Heart left ventricle (tissue), 16 donors: ENCODE measurements around the gene GLG1. TPM values are rescaled to one million over a fixed set of nuclear protein-coding genes. Genes with fewer than 3 reads are reported as not detected.
A peak's percentile ranks its signal among the peaks of the same experiment; 100 is the strongest.

ENCODE experiments used
- ATAC-seq, 4 donors: fragments of 200-7000 bp; cut with Tn5 transposase; one replicate each; pipeline ENCODE4 v1.9.1; 2020 to 2022; ENCODE audit warnings: moderate library complexity in 4 of 4, mild to moderate bottlenecking in 3 of 4, moderate number of reproducible peaks in 1 of 4
- DNase-seq, 5 donors: peaks; one replicate each; pipeline ENCODE4 v3.0.0-alpha.2; 2020
- H3K27ac ChIP-seq, 12 donors: fragments of 200-600 bp; sonication (generic) in 4 of 12; one replicate each; pipeline versions ENCODE4 v1.5.0 to v1.8.0; 2016 to 2022; ENCODE audit warnings: mild to moderate bottlenecking in 2 of 12
- H3K27me3 ChIP-seq, 9 donors: fragments of 200-600 bp; sonication (generic) in 2 of 9; one replicate each; pipeline versions ENCODE4 v1.5.1 to v1.8.0; 2016 to 2022; ENCODE audit warnings: mild to moderate bottlenecking in 3 of 9
- H3K36me3 ChIP-seq, 9 donors: fragments of 200-600 bp; sonication (generic) in 2 of 9; one replicate each; pipeline versions ENCODE4 v1.5.0 to v1.8.0; 2018 to 2022; ENCODE audit warnings: mild to moderate bottlenecking in 2 of 9
- H3K4me1 ChIP-seq, 12 donors: fragments of 200-600 bp; sonication (generic) in 4 of 12; one replicate each; pipeline versions ENCODE4 v1.5.0 to v1.8.0; 2016 to 2022; ENCODE audit warnings: mild to moderate bottlenecking in 3 of 12
- H3K4me3 ChIP-seq, 12 donors: fragments of 200-600 bp; sonication (generic) in 4 of 12; one replicate each; pipeline versions ENCODE4 v1.5.0 to v1.8.0; 2017 to 2022; ENCODE audit warnings: mild to moderate bottlenecking in 9 of 12, moderate library complexity in 4 of 12
- H3K9me3 ChIP-seq, 12 donors: fragments of 200-600 bp; sonication (generic) in 4 of 12; one replicate each; pipeline versions ENCODE4 v1.5.0 to v1.8.0; 2016 to 2022; ENCODE audit warnings: mild to moderate bottlenecking in 1 of 12
- POLR2A ChIP-seq, 2 donors: fragments of 450-650 bp; IDR thresholded peaks; one replicate each; pipeline ENCODE4 v1.6.1; 2017; ENCODE audit warnings: antibody characterized with exemption in 2 of 2, mild to moderate bottlenecking in 2 of 2, moderate library complexity in 2 of 2
- WGBS, 4 donors: extraction: QIAGEN DNeasy Blood & Tissue Kit in 2 of 4; methylation state at CpG; one replicate each; pipeline versions ENCODE4 v1.1.5 to v1.1.7; 2013 to 2018; 5-methylcytosine and 5-hydroxymethylcytosine counted together
- intact Hi-C, 10 donors: fragments of 100-400 bp; cut with DNase I; formaldehyde crosslinking; loops; one replicate each; pipeline versions ENCODE4 v1.11.1 to v1.14.2; 2022
- polyA plus RNA-seq, 2 donors: library from polyadenylated mRNA; stranded (reverse); fragments of 200-250 nt; gene quantifications; one replicate each; pipeline ENCODE4 v1.2.3, GENCODE V29; 2013
- total RNA-seq, 9 donors: library from RNA; depleted of rRNA in 2 of 9; stranded (reverse); fragments of >200 nt in 2 of 9; fragmentation: NEBNext Ultra II Directional in 3 of 9; extraction: Animal tissue kit (Norgen Biotek cat#: 25700) in 3 of 9; gene quantifications; one replicate each; pipeline versions ENCODE4 v1.1.0 to v1.2.4, GENCODE V29; 2016 to 2023
- TF ChIP-seq, protein P1 (sequence below), 12 donors: fragments of 200-600 bp; sonication (generic) in 4 of 12; IDR thresholded peaks; one replicate each; pipeline versions ENCODE4 v1.5.0 to v1.8.0; 2018 to 2022; ENCODE audit warnings: antibody characterized with exemption in 12 of 12, mild to moderate bottlenecking in 5 of 12
- donor health status: ischemic (EF 13 %, LVEDD 7.1; RV severe dilation, severe dysfunction).
- donor health status: healthy with polysubstance abuse.
- donor health status: DM: no; HTN: yes; CAD: no.
- donor health status: DM: no; HTN: no; CAD: no.
- donor health status: ischemic (EF 25% LVEDD 6.9; RV normal size, moderate dysfunction).
- donor health status: ischemic (EF 25% LVEDD 5.7; RV mildly dilated, moderate dysfunction).
- donor health status: healthy.
- donor health status: DM: yes; HTN: yes; CAD: no.
- donor health status: ischemic (EF 35%, LVEDD 5.7; RV mildly dilated, moderate dysfunction).
- donor health status: nonischemic (EF 11% LVEDD 7.7; RV severe dilation, severe dysfunction).
- donor health status: DM: yes; HTN: yes; CAD: no.
- donor health status: PGD.
- donor health status: ischemic (EF 29% LVEDD 5.4; RV normal size, mild dysfunction).
- donor health status: nonischemic (EF 23%, LVEDD 6.1; RV moderate dilation, normal function).

Gene GLG1
- total and polyA plus RNA-seq, 11 donors: 26.5 to 138 (median 102) TPM

DNA sequence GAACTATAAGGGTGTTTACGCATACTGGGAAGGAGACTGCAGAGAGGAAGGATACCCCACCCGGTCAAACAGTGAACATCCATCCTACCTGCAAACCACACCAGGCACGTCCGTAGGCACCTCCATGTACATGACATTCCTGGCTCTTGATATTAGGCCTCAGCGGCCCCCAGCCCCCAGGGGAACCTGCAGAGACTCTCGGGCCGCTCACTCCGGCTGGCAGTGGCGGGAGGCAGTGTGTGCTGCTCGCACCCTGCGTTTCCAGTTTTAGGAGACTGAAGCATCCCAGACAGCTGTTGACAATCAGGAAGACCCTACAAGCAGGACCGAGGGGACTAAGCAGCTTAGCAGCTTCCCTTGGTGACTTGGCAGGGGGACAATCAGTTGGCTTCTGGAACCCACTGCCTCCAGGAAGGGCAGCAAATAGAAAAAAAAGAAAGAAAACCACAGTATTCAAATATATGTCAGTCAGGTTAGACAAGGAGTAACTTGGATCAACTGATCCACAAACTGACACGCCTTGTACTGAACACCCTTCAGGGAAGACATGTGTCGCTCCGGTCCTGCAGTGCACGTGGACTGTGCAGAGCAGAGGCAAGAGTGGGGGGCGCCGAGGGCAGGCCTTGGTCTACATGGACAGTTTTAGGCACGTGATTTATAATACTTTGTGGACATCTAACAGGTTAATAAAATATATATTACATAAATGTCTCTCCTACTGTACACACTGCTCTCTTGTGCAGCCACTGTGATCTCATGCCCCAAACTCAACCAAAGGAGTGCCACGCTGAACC lies 155.8 kb downstream of the GLG1 start:
- peaks cover 12 to 47% (median 30%) of the 10 kb centered on the region in 12 donors for H3K4me1 ChIP-seq
- 91 to 95% (median 93%) methylated on average over 20 of the region's 20 CpGs for WGBS, 4 donors
- TF ChIP-seq, protein P1, sequence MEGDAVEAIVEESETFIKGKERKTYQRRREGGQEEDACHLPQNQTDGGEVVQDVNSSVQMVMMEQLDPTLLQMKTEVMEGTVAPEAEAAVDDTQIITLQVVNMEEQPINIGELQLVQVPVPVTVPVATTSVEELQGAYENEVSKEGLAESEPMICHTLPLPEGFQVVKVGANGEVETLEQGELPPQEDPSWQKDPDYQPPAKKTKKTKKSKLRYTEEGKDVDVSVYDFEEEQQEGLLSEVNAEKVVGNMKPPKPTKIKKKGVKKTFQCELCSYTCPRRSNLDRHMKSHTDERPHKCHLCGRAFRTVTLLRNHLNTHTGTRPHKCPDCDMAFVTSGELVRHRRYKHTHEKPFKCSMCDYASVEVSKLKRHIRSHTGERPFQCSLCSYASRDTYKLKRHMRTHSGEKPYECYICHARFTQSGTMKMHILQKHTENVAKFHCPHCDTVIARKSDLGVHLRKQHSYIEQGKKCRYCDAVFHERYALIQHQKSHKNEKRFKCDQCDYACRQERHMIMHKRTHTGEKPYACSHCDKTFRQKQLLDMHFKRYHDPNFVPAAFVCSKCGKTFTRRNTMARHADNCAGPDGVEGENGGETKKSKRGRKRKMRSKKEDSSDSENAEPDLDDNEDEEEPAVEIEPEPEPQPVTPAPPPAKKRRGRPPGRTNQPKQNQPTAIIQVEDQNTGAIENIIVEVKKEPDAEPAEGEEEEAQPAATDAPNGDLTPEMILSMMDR (IDR thresholded peaks at IDR 0.05): no peak
- no peak for TF ChIP-seq POLR2A (IDR thresholded peaks at IDR 0.05)
- ATAC-seq (no peak), DNase-seq (no peak)
- intact Hi-C loops: no loop called here
- no peaks in the 10 kb centered on the region for H3K9me3 ChIP-seq
- H3K27ac ChIP-seq: peak overlapping the region in 5 of 12 donors; percentile 5 to 90 (median 83)
- H3K27me3 ChIP-seq: no peaks in the 10 kb centered on the region
- peaks cover 2 to 59% (median 56%) of the 10 kb centered on the region in 9 donors for H3K36me3 ChIP-seq
- H3K4me3 ChIP-seq: no peak overlapping the region

DNA sequence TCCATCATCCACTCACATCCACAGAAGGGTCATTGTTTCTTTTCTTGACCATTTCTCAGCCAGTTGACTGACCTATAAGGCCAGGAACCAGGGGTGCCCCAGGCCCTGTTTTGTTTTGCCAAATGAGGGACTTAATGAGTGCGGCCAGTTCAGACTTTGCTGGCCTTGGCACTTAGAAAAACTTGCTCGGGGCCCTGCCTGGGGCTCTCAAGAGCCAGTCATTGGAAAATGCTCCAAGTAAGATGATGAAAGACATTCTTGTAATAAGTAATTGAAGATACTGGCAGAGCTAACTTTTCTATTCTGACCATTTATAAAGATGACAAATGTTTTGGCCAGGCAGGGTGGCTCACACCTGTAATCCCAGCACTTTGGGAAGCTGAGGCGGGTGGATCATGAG lies 156.7 kb downstream of the GLG1 start:
- Histone ChIP-seq H3K9me3 (no peaks in the 10 kb centered on the region), H3K4me1 (peaks cover 12 to 47% (median 30%) of the 10 kb centered on the region in 12 donors), H3K27ac (peak overlapping the region; percentile 71 to 90 (median 83)), H3K27me3 (no peaks in the 10 kb centered on the region), H3K4me3 (no peak overlapping the region), H3K36me3 (peaks cover 2 to 50% (median 47%) of the 10 kb centered on the region in 9 donors)
- DNase-seq (no peak), ATAC-seq (no peak)
- intact Hi-C loops: no loop called here
- WGBS, 4 donors: 93 to 99% (median 95%) methylated on average over 3 of the region's 3 CpGs
- no peak for TF ChIP-seq POLR2A (IDR thresholded peaks at IDR 0.05)
- TF ChIP-seq, protein P1 (IDR thresholded peaks at IDR 0.05): no peak

DNA sequence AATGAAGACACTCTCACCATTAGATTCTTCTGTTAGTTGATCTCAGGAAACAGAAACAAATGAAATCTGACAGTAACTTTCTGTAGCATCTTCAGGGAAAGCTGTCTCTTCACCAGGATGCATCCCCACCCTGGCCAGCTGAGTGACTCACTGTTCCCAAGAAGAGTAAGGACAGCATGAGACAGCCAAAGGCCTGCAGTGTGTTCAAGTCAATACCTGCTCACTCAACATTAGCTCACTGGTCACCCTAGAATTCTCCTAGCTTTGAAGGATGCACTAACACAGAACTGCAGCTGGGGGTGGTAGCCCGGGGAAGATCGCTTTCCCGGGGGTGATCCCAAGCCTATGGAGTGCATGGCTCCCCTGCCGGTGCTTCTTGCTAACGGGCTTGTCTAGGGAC lies 157.4 kb downstream of the GLG1 start:
- peaks cover 0 to 44% (median 40%) of the 10 kb centered on the region in 9 donors for H3K36me3 ChIP-seq
- H3K4me1 ChIP-seq: peaks cover 12 to 47% (median 30%) of the 10 kb centered on the region in 12 donors

DNA sequence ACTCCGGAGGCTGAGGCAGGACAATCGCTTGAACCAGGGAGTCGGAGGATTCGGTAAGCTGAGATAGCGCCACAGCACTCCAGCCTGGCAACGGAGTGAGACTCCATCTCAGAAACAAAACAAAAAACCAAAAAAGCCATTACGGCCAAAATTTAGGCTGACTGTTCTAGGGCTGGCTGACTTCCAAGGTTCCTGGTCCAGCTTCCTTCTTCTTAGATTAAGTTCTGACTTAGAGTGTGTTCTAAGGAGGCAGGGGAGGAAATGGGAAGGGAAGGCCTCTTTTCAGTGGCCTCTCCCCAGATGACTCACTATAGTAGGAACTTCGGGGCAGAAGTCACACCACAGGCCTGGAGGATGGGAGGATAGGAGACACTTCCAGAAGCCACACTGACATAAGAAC lies 157.9 kb downstream of the GLG1 start:
- TF ChIP-seq, protein P1 (IDR thresholded peaks at IDR 0.05): no peak
- no peak for TF ChIP-seq POLR2A (IDR thresholded peaks at IDR 0.05)
- intact Hi-C loops: no loop called here
- ATAC-seq (peak; percentile 94 to 98 (median 95)), DNase-seq (peak; percentile 66 to 86 (median 84))
- Histone ChIP-seq H3K27me3 (no peaks in the 10 kb centered on the region), H3K9me3 (no peaks in the 10 kb centered on the region), H3K27ac (peak overlapping the region; percentile 71 to 90 (median 83)), H3K4me1 (peaks cover 12 to 47% (median 30%) of the 10 kb centered on the region in 12 donors), H3K36me3 (peaks cover 0 to 40% (median 36%) of the 10 kb centered on the region in 9 donors), H3K4me3 (no peak overlapping the region)
- WGBS, 4 donors: 36 to 69% (median 56%) methylated on average over 8 of the region's 8 CpGs

More for the DNA sequence above, 157.4 kb downstream of the GLG1 start:
- DNase-seq: peak in 1 of 5 donors; percentile 40
- Histone ChIP-seq H3K27me3 (no peaks in the 10 kb centered on the region), H3K9me3 (no peaks in the 10 kb centered on the region), H3K4me3 (no peak overlapping the region), H3K27ac (peak overlapping the region; percentile 71 to 90 (median 83))
- WGBS, 4 donors: 92 to 100% (median 95%) methylated on average over 5 of the region's 5 CpGs
- TF ChIP-seq, protein P1 (IDR thresholded peaks at IDR 0.05): no peak
- TF ChIP-seq POLR2A (IDR thresholded peaks at IDR 0.05): no peak
- ATAC-seq: peak; percentile 9 to 45 (median 30)
- intact Hi-C loops: no loop called here
